Activated CD8-positive, alpha-beta memory T cell treated with anti-CD3 and anti-CD28 coated beads, Interleukin-2, amount 50 U/mL, for 48 hours (primary cell): Measurements from ENCODE around the gene R3HDM2.
"Not testable (repeated sequence)": the region's sequence is repeated elsewhere in the genome, so short reads cannot be mapped to it uniquely, and the experiment has no call there.

Experiments
- DNase-seq: peaks from one replicate; pipeline ENCODE4 v3.0.0-alpha.2; 2020

Gene R3HDM2

GRCh38 chr12:57419495-57419894 is 11.3 kb downstream of the R3HDM2 start:
- DNase-seq, result peak; percentile 8

- DNase-seq, result peak; percentile 13
These were observed 12.6 kb downstream of the R3HDM2 start for GRCh38 chr12:57418255-57418654.

GRCh38 chr12:57416039-57416996 is 14.5 kb downstream of the R3HDM2 start:
- DNase-seq, result peak; percentile 32

GRCh38 chr12:57415088-57415487 is 15.8 kb downstream of the R3HDM2 start:
- DNase-seq, result no peak

- DNase-seq, result not testable (repeated sequence)
These were observed 16.7 kb downstream of the R3HDM2 start for GRCh38 chr12:57414160-57414559.

GRCh38 chr12:57410534-57410933 is 20.3 kb downstream of the R3HDM2 start:
- no peak for DNase-seq

- DNase-seq, result no peak
These were observed 25.7 kb downstream of the R3HDM2 start for GRCh38 chr12:57404966-57405640.

GRCh38 chr12:57402156-57402555 is 28.7 kb downstream of the R3HDM2 start:
- DNase-seq, result not testable (repeated sequence)

- DNase-seq, result no peak
These were observed 29.7 kb downstream of the R3HDM2 start for GRCh38 chr12:57401165-57401564.

- DNase-seq, result not testable (repeated sequence)
These were observed 31.0 kb downstream of the R3HDM2 start for GRCh38 chr12:57399718-57400463.

GRCh38 chr12:57397441-57397840 is 33.4 kb downstream of the R3HDM2 start:
- DNase-seq, result no peak

- no peak for DNase-seq
These were observed 35.7 kb downstream of the R3HDM2 start for GRCh38 chr12:57395121-57395520.

- no peak for DNase-seq
These were observed 40.7 kb downstream of the R3HDM2 start for GRCh38 chr12:57390174-57390573.

GRCh38 chr12:57389033-57389432 is 41.8 kb downstream of the R3HDM2 start:
- DNase-seq, result no peak

GRCh38 chr12:57388425-57388824 is 42.4 kb downstream of the R3HDM2 start:
- no peak for DNase-seq

GRCh38 chr12:57386187-57386720 is 44.6 kb downstream of the R3HDM2 start:
- no peak for DNase-seq

- no peak for DNase-seq
These were observed 45.3 kb downstream of the R3HDM2 start for GRCh38 chr12:57385586-57385985.

GRCh38 chr12:57384478-57384877 is 46.4 kb downstream of the R3HDM2 start:
- no peak for DNase-seq

GRCh38 chr12:57381693-57382220 is 49.1 kb downstream of the R3HDM2 start:
- no peak for DNase-seq

GRCh38 chr12:57380300-57380699 is 50.5 kb downstream of the R3HDM2 start:
- no peak for DNase-seq

- DNase-seq, result no peak
These were observed 53.6 kb downstream of the R3HDM2 start for GRCh38 chr12:57377103-57377840.

GRCh38 chr12:57372233-57372632 is 58.6 kb downstream of the R3HDM2 start:
- no peak for DNase-seq
